ENCODE results near the gene ADGRD2. TPM values are rescaled to one million over a fixed set of nuclear protein-coding genes. Genes with fewer than 3 reads are reported as not detected.

The ADGRD2 gene
- total RNA-seq, 4 donors from 2014 or later = not detected

DNA sequence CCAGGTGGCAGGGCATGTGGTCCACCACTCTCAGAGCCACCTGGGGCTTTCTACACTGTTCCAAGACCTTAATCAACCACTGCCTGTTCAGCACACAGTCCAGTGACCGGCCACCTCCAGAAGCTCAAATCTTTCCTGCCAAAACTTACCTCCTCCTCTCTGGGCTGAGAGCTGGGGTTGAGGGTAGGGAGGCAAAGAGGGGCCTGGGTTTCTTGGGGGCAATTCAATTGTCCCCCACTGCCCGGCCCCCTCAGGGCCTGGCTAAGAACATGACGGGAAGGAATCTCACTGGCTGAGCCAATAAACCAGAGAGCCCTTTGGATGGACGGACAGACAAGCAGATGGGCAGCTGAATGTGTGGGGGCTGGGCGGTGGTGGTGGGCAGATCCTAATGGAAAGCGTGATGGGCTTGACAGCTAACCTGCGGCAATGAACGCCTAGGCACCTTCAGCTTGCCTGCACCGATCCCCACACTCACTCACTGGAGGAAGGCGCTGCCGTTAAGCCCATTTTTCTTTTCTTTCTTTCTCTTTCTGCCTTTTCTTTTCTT, 51.6 kb downstream of the ADGRD2 start:
- Histone ChIP-seq H3K27ac (no peak overlapping the region), H3K9me3 (no peaks in the 10 kb centered on the region), H3K36me3 (no peaks in the 10 kb centered on the region), H3K27me3 (peaks cover 32% of the 10 kb centered on the region), H3K4me1 (peaks cover 5 to 21% of the 10 kb centered on the region in 2 donors), H3K4me3 (replicated peaks in 1 of 3) (no peak overlapping the region)
- WGBS, 2 donors = 69 to 70% methylated on average over 11 of the region's 11 CpGs
- TF ChIP-seq CTCF (IDR thresholded peaks at IDR 0.05) (no peak), POLR2A (IDR thresholded peaks at IDR 0.05) (no peak)
- intact Hi-C loops (cut with DNase I) = no loop called here
- DNase-seq = no peak

DNA sequence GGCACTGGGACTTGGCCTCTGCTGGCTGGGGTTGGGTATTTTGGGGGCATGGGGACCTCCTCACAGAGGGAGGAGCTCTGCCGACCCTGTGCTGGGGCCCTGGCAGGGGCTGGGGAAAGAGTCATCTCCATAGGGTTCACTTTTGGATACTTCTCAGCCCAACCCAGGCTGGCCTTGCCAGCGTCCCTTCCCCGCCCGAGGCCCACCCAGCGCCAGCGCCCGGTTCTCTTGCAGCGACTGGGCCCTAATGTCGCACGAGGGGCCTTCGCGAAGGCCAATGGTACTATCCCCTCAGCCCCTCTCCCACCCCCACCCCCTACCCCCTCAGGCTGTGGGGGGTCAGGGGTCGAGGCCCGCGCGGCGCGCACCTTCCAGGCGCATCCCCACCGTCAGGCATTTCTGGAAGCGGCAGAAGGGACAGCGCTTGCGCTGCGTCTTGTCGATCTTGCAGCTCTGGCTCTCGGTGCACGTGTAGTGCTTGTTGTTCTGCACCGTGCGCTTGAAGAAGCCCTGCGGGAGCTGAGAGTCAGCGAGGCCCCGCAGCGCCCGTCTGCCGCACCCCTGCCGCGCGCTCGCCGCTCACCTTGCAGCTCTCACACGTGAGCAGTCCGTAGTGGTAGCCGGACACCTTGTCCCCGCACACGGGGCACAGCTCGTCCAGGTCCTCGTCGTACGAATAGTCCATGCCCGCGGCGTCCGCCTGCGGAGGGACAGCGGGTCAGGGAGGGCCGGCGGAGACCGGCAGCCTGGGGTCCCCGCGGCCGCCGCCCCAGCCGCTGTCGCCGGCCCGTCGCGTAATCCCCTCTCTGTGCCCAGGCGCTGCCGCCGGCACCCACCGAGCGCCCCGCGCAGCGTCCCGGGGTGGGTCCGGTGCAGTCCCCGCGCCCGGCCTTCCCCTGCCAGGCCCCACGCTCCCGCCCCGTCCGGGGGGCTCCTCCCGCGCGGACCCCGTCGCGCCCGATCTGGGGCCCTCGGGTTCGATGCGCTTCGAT, 52.8 kb downstream of the ADGRD2 start:
- 2 to 10% methylated on average over 8 to 50 of the region's 96 CpGs for WGBS, 2 donors
- no peaks in the 10 kb centered on the region for H3K36me3 ChIP-seq
- H3K27me3 ChIP-seq = peaks cover 32% of the 10 kb centered on the region
- H3K4me1 ChIP-seq = peaks cover 5 to 21% of the 10 kb centered on the region in 2 donors
- peak in 1 of 2 donors; percentile 12 for DNase-seq
- no peak overlapping the region for H3K4me3 ChIP-seq (replicated peaks in 1 of 3)
- TF ChIP-seq POLR2A (IDR thresholded peaks at IDR 0.05) (no peak), CTCF (IDR thresholded peaks at IDR 0.05) (no peak)
- H3K27ac ChIP-seq = no peak overlapping the region
- H3K9me3 ChIP-seq = no peaks in the 10 kb centered on the region
- intact Hi-C loops (cut with DNase I) = no loop called here

DNA sequence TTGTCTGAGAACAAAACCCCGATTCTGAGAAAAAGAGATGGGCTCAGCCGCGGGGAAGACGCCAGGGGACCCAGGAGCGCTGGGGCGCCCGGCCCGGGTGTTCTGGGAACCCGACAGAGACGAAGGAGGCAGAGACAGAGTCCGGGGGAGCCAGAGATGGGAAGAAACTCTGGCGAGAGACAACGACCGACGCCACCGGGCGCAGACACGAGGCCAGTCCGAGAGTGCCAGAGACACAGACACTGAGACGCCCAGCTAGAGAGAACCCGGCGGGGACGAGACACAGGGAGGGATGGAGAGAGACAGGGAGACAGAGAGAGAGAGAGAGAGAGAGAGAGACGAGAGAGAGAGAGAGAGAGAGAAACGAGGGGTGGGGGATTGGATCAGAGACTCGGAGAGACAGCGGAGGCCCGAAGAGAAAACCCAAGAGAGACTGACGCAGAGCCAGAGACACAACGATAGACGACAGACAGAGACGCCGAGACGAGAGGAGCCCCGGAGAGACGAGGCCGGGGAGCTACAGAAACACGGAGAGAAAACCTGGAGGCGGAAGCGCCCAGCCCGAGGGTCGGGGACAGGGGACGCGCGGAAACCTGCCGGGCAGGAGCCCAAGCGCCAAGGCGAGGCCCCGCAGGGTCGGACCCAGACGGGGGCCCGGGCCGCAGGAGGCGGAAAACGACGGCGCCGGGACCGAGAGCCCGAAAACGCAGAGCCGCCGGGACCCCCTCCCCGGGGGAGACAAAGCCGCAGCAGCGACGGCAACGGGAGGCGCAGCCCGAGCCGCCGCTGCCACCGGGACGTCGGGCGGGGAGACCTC, 53.7 kb downstream of the ADGRD2 start:
- no peak overlapping the region for H3K27ac ChIP-seq
- peaks cover 32% of the 10 kb centered on the region for H3K27me3 ChIP-seq
- 4 to 5% methylated on average over 50 of the region's 76 CpGs for WGBS, 2 donors
- H3K9me3 ChIP-seq = no peaks in the 10 kb centered on the region
- DNase-seq = no peak
- peaks cover 5 to 21% of the 10 kb centered on the region in 2 donors for H3K4me1 ChIP-seq
- intact Hi-C loops (cut with DNase I) = no loop called here
- H3K4me3 ChIP-seq (replicated peaks in 1 of 3) = peak overlapping the region in 1 of 3 donors; percentile 19
- no peak for TF ChIP-seq CTCF (IDR thresholded peaks at IDR 0.05)
- no peaks in the 10 kb centered on the region for H3K36me3 ChIP-seq

GRCh38 chr9:124504530-124505005, 54.3 kb downstream of the ADGRD2 start:
- H3K4me3 ChIP-seq (replicated peaks in 1 of 3) = peak overlapping the region in 1 of 3 donors; percentile 19
- no peak overlapping the region for H3K27ac ChIP-seq
- peaks cover 32% of the 10 kb centered on the region for H3K27me3 ChIP-seq
- no peak for DNase-seq
- no peaks in the 10 kb centered on the region for H3K9me3 ChIP-seq
- peaks cover 5 to 21% of the 10 kb centered on the region in 2 donors for H3K4me1 ChIP-seq
- no CpG with 5 or more reads among the region's 81 CpGs for WGBS, 2 donors
- no peaks in the 10 kb centered on the region for H3K36me3 ChIP-seq
- no peak for TF ChIP-seq POLR2A (IDR thresholded peaks at IDR 0.05)
- no peak for TF ChIP-seq CTCF (IDR thresholded peaks at IDR 0.05)
- intact Hi-C loops (cut with DNase I) = no loop called here

Data from thyroid gland (tissue), 4 donors.